Epithelial cell of esophagus (primary cell): ENCODE results near the gene AUP1.
A peak's percentile ranks its signal among the peaks of the same experiment; 100 is the strongest.

Experiments
- DNase-seq: peaks from one replicate; pipeline ENCODE4 v3.0.0; 2010; ENCODE audit warnings: low read depth
- H3K4me3 ChIP-seq: 2 replicates; pipeline ENCODE4 v1.5.1; 2011; ENCODE audit warnings: mild to moderate bottlenecking, low read length, control low read depth
- TF ChIP-seq, protein P1 (sequence below): IDR thresholded peaks from 2 replicates; pipeline ENCODE4 v1.5.1; 2011; ENCODE audit warnings: low read depth, mild to moderate bottlenecking, low read length, control low read depth, inconsistent platforms; ENCODE audit not compliant: insufficient read depth; ENCODE audit errors: missing control alignments

Gene AUP1

DNA sequence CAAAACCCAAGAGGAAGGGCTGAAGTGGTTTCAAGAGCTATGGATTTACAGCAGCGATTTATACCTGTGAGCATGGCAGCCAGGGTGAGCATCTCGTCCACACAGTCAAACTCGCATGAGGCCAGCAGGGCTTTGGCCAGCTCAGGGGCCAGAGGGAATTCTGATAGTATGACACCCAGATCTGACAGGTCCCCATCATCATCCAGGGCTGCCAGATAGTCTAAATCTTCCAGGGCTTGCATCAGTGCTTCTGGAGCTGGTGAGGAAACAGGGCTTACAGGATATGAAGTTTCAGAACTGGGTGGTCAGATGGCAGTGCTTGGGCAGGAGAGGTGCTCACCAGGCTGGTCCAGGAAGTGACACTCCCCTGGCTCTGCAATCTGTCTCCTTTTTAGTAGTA, 7.0 kb downstream of the AUP1 start:
- H3K4me3 ChIP-seq, result no peak overlapping the region
- TF ChIP-seq, protein P1, sequence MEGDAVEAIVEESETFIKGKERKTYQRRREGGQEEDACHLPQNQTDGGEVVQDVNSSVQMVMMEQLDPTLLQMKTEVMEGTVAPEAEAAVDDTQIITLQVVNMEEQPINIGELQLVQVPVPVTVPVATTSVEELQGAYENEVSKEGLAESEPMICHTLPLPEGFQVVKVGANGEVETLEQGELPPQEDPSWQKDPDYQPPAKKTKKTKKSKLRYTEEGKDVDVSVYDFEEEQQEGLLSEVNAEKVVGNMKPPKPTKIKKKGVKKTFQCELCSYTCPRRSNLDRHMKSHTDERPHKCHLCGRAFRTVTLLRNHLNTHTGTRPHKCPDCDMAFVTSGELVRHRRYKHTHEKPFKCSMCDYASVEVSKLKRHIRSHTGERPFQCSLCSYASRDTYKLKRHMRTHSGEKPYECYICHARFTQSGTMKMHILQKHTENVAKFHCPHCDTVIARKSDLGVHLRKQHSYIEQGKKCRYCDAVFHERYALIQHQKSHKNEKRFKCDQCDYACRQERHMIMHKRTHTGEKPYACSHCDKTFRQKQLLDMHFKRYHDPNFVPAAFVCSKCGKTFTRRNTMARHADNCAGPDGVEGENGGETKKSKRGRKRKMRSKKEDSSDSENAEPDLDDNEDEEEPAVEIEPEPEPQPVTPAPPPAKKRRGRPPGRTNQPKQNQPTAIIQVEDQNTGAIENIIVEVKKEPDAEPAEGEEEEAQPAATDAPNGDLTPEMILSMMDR, result no peak
- no peak for DNase-seq

DNA sequence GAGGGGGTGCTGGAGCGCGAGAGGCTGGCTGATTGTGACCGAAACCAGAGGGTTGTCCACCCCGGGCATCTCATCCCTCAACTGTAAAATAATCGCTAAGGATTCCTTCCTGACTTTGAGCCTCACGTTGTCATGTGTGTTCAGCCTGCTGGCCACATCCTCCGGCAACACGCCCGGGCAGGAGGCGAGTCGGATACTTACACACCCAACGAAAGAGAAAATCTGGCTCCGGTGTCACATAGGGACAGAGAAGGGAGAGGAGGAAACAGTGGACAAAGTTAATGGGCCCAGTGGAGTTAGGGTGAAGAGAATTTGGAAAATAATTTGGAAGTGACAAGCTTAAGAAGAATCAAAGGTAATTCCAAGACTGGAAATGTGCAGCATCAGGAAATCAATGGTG, 12.9 kb downstream of the AUP1 start:
- TF ChIP-seq, protein P1, result no peak
- DNase-seq, result no peak
- H3K4me3 ChIP-seq, result no peak overlapping the region

DNA sequence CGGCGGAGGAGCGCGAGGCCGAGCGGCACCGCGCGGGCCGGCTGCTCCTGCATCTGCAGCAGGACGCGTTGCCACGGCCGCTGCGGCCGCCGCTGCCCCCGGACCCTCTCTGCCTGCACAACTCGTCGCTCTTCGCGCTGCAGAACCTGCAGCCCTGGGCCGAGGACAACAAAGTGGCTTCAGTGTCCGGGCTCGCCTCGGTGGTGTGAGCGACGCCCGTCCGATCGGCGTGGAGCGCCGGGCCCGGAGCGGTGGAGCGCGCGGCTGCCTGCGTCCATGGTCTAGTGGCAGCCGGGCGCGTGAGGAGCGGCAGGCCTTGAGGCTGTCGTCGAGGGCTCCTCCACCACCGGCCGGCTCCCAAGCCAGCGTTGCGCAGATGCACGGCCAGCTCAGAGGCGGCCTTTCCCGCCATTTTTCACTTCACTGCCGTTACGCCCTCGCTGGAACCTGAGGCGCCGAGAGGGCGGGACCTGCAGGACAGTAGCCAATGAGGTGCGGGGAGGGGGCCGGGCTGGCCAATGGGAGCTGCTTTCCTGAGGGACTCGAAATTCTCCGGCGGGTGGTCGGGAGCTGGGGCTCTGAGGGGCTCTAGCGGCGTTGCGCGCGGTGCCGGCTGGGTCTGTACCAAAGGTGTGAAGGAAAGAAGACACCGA, 13.4 kb downstream of the AUP1 start:
- TF ChIP-seq, protein P1, result no peak
- no peak overlapping the region for H3K4me3 ChIP-seq
- peak; percentile 54 for DNase-seq

DNA sequence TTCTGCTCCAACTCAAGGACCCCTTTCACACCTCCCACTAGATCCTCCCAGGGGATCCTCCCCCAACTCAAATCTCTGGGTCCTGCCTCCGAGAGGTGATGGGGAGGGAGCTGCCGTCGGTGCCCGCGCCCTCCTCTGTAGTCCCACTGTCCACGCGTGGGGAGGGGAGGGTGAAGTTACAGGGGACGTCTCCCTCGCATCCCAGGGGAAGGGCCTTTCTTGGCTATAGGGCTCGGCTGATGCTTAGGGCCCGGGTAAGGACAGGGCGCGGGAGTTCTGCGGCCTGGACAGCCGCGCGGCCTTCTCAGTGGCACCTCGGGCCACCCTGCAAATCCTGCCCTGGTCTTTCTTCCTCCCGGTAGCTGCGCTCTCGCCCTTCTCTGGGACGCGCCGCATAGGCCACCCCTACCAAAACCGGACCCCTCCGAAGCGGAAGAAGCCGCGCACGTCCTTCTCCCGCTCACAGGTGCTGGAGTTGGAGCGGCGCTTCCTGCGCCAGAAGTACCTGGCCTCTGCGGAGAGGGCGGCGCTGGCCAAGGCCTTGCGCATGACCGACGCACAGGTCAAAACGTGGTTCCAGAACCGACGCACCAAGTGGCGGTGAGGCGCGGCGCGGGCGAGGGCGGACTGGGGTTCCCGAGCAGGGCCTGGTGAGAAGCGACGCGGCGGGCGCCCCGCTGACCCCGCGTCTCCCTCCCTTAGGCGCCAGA, 14.1 kb downstream of the AUP1 start:
- H3K4me3 ChIP-seq, result no peak overlapping the region
- no peak for DNase-seq
- TF ChIP-seq, protein P1, result no peak

DNA sequence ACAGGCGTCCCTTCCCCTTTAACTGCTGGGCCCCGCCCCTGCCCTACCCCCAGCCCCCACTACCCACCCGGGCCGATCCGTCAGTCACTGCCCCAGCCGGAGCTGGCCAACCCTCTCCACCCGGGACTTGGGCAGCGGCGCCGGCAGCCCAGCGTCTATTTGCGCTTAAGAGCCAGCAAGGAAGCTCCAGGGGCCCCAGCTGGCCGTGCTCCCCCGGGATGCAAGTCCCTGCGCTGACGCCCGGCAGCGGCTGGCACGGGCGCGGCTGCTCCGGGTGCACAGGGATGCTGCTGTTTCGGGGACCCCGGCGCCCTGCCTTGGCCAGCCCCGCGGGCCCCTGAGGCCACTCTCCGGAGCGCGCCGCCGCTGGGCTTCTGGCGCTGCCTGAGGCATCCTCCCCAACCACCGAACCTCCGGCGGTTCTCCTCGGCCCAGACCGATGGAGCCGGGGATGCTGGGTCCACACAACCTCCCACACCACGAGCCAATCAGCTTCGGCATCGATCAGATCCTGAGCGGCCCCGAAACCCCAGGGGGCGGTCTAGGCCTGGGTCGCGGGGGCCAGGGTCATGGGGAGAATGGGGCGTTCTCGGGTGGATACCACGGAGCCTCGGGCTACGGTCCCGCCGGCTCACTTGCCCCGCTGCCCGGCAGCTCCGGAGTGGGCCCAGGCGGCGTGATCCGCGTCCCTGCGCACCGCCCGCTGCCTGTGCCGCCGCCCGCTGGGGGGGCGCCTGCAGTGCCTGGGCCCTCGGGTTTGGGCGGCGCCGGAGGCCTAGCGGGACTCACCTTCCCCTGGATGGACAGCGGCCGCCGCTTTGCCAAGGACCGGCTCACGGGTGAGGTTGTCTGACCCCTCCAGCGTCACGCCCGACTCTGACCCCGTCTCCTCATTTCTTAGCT, 14.9 kb downstream of the AUP1 start, which contains the start of gene TLX2:
TLX2 (plus strand) TSS at position 83 of the 903 bp plus-strand sequence; CDS start at position 440, 357 bp downstream.
- DNase-seq, result peak; percentile 28
- no peak within 1 kb of the TSS for H3K4me3 ChIP-seq
- TF ChIP-seq, protein P1, result no peak

DNA sequence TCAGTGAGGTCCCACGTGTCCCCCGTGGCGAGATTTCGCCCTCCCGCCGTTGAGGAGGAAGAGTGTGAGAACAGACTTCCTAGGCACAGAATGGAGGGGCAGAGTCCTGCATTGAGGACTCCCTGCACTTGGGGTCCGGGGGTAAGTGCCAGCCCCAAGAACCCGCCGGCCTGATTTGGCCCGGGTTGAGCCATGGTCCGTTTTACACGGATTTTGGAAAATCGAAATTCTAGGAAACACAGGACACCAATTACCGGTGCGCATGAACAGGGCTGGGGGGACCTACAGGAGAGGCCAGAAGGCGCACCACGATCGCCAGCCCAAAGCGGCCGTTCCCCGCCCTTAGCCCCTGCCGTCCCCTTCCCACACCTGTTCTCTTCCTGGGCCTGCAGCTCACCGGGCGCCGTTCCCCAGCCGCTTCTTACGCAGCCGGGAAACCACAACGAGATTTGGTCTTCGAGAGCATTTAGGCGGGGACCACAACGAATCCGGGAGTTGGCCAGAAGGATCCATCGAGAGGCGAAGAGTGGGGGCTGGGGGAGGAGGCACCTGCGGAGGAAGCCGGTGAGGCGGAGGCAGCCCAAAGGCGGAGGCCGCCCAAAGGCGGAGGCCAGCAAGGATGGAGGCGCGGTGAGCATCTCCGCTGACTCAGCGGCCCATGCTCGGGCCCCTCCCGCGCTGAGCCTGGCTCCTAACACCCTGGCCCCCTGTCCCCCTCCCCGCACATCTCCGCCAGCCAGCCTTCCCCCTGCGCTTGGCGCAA, 15.7 kb downstream of the AUP1 start:
- TF ChIP-seq, protein P1, result no peak
- peak; percentile 39 for DNase-seq
- no peak overlapping the region for H3K4me3 ChIP-seq
